Cortex of kidney (tissue), 1 donor: ENCODE results near the gene KLK3.
"Not testable (repeated sequence)": the region's sequence is repeated elsewhere in the genome, so short reads cannot be mapped to it uniquely, and the experiment has no call there.

Experiments used
- DNase-seq: peaks from one replicate; lab custom pipeline; 2025; lab: John Stamatoyannopoulos, UW

Gene KLK3

DNA sequence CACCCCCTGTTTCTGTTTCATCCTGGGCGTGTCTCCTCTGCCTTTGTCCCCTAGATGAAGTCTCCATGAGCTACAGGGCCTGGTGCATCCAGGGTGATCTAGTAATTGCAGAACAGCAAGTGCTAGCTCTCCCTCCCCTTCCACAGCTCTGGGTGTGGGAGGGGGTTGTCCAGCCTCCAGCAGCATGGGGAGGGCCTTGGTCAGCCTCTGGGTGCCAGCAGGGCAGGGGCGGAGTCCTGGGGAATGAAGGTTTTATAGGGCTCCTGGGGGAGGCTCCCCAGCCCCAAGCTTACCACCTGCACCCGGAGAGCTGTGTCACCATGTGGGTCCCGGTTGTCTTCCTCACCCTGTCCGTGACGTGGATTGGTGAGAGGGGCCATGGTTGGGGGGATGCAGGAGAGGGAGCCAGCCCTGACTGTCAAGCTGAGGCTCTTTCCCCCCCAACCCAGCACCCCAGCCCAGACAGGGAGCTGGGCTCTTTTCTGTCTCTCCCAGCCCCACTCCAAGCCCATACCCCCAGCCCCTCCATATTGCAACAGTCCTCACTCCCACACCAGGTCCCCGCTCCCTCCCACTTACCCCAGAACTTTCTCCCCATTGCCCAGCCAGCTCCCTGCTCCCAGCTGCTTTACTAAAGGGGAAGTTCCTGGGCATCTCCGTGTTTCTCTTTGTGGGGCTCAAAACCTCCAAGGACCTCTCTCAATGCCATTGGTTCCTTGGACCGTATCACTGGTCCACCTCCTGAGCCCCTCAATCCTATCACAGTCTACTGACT lies at the start of gene KLK3:
Gene KLK3 (plus strand): TSS at position 280 of the 775 bp plus-strand sequence. CDS start 41 bp downstream, at position 321.
- no peak for DNase-seq

DNA sequence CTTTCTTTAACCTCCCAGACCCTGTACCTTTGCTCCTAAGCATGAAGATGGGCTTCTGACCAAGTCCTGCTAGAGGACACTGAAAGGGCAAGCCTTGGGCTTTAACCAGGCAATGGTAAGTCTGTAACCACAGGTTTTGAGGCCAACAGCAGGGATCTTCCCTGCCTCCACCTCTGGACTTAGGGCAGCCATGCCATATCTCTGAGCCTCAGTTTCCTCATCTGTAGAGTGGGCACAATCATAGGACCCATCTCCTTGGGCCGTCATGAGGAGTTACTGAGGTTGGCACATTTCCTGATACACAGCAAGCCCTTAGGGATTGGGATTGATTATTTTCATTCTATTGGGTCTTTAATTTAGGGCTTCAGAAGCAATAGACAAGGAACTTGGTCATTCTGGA lies 45.9 kb upstream of the KLK3 start:
- DNase-seq = no peak

DNA sequence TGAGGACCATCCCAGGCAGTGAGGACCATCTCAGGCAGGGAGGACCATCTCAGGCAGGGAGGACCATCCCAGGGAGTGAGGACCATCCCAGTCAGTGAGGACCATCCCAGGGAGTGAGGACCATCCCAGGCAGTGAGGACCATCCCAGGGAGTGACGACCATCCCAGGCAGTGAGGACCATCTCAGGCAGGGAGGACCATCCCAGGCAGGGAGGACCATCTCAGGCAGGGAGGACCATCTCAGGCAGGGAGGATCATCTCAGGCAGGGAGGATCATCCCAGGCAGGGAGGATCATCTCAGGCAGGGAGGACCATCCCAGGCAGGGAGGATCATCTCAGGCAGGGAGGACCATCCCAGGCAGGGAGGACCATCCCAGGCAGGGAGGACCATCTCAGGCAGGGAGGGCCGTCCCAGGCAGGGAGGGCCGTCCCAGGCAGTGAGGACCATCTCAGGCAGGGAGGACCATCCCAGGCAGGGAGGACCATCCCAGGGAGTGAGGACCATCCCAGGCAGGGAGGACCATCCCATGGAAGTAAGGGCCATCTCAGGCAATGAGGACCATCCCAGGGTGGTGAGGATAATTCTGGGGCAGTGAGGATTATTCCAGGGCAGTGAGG lies 43.0 kb upstream of the KLK3 start:
- DNase-seq = not testable (repeated sequence)

DNA sequence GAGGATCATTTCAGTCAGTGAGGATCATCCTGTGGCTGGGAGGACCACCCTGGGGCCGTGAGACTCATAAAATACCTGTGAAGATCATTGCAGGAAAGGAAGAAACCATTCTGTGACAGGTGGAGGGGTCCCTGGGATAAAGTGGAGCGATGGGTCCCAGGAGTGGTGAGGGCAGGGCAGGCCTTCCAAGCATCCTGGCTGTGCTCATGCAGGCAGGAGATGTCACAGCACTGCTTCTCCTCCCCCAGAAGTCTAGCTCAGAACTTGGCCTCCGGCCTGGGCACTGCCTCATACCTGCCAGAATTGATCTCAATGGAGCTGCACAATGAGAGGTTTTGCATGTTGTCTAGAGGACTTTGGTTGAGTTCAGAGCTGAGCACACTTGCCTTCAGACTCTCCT lies 42.2 kb upstream of the KLK3 start:
- no peak for DNase-seq

DNA sequence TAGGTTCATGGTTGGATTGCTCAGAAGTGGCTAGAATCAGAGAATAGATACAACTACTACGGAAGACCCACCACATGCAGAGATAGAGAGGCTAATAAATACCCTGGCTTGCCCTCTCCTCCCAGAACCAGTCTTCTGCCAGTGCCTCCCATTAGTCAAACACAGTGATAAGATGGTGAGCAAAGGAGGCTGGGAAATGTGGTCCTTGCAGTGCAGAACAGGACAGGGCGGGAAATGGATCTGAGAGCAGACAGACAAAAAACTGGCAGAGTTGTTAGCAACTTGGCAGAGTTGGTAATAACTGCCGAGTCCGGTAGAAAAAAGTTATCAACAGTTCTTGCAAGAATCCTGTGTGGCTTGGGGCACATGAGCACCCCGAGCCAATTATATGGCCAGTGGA lies 39.8 kb upstream of the KLK3 start:
- no peak for DNase-seq

DNA sequence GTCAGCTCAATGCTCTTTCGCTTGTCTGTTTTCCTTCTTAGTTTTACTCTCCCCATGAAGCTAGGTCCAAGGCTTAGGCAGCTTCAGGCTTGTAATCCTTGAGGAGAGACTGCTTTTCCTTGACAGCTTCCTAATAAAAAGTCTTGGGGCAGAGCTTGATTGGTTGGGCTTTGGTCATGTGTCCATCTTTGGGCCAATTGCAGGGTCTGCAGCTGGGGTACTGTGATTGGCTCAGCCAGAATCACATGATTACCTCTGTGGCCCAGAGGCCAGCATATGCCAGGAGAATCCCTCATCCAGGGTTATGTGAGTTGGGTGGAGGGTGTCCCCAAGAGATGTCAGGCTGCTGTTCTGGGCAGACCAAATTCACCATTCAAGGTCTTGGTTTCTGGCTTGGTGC lies 39.3 kb upstream of the KLK3 start:
- no peak for DNase-seq

DNA sequence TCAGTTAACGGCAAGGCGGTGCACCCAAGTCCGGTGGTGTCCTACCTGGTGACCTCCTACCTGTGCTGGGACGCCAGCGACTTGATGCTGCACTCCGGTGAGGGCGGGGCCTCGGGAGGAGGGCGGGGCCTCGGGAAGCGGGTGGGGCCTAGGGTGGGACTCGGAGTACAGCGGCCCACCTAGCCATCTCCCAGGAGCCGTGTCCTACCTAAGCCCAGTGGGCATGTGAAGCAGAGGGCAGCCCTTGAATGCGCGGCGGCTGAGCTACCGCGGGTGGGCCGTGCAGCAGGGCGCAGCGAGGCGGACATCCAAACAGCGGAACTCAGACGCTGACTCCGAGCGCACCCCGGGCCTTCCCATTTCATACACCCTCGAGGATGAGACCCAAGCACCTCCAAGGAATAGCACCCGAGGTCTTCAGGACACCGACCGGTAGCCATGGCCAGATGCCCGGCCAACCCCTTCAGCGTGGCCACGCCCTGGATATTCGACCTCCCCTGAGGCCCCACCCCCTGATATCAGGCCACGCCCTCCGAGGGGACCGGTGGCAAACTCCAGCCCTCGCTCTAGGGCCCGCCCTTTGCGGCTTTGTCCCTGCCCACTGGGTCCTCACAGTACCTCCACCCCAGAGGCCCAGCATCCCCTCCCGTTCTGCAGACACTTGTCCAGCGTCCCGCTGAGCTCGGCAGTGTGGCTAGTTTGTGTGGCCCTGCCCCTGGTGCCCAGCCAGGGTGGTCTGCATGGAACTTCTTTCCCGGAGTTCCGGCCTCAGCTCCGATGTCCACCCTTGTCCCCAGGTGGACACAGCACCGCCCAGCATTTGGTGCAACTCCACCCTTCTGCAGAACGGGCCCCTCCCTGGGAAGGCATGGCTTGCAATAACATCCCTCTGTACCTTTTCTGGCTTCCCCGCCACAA lies 36.5 kb upstream of the KLK3 start:
- DNase-seq = no peak

DNA sequence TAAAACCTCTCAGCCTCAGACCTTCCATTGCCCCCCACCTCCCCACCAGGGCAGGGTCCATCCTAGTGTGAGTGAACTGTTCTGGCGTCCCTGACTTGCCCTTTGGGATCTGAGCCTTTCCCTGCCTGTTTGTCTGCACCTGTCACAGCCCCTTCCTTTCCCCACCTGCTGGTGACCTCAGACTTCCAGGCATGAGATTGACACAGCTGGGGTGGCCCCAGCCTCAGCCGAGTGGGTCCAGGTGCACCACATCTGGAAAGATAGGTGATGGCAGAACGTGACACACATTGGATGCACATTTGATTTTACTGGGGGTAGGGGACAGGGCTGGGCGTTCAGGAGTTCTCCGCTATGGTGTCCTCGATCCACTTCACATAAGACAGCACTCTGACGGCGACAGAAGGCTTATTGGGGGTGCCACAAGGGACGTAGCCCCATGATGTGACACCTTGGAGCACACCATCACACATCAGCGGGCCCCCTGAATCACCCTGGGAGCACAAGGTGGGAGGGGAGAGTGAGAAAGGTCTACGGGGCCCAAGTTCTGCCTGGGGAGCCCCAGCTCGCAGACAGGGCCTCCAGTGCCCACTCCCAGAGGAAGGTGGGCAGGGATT lies 35.7 kb upstream of the KLK3 start:
- no peak for DNase-seq

DNA sequence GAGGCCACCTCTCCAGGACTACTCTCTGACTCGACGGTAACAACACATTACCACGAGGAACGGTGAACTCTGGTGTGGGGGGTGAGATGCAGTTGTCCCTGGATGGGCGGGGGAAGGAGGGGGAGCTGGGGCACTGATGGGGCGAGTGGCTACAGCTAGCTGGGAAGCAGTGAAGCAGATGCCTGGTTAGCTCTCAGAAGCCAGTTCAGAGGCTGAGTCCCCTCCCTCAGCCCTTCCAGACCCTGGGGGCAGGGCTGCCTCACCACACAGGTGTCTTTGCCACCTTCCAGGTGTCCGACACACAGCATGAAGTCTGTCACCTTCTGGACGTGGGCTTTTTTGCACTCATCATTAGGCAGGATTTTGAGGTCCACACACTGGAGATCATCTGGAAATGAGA lies 35.1 kb upstream of the KLK3 start:
- no peak for DNase-seq

DNA sequence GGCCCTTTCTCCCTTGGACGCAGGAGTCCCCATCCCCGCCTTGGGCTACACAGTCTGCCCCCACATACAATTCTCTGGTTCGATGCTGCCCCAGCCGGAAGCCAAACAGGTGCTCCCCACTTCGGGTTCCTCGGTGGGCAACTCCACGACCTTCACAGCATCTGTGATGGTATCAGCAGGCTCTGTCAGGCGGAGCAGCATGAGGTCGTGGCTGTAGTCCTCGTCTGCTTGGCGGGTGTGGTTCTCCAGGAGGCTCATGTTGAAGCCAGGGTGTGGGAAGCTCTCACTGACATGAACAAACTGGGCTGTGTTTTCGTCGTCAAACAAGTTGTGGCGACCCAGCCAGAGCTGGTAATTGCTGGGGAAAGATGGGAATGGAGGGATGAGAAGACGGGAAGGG lies 34.6 kb upstream of the KLK3 start:
- no peak for DNase-seq

DNA sequence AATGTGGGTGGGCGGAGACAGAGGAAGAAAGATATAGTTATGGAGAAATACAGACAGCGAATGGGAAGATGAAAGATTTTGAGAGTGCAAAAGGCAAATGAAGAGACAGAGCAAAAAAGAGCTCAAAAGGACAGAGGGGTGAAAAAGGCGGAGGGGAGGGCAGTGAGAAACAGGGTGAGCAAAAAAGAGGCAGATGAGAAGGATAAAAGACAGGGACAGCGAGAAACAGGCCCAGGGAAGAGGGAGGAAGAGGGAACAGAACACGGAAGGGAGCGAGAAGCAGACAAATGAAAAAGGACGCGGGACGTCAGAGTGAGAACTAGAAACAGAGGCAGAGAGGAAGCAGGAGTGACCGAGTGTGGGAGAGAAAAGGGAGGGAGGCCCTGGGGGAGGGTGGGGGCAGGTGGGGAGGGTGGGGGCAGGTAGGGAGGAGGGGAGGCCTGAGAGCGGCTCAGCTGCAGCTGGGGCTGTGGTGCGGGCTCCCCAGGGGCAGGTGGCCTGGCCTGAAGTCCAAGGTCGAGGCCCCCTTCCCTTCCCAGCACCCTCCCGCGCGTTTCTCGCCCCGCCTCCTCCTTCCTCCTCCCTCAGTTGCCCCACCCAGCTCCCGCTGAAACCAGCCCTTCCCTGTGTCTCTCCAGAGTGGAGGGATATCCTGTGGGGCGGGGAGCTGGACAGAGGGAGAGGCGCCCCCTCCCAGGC lies 34.0 kb upstream of the KLK3 start:
- no peak for DNase-seq

DNA sequence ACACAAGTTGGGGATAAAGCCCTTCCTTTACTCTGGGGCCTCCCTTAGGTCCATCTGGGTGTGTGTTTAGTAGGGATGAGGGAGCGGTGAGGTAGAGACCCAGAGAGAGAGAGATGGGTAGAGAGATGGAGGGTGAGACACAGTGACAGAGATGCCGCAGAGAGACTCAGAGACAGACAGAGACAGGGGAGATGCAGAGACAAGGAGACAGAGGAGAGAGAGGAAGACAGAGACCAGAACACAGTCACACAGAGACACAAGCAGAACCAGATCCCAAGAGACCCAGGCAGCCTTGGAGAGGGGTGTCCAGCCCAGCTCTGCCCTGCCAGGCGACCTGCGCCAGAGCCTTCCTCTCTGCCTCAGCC lies 33.5 kb upstream of the KLK3 start:
- DNase-seq = no peak

DNA sequence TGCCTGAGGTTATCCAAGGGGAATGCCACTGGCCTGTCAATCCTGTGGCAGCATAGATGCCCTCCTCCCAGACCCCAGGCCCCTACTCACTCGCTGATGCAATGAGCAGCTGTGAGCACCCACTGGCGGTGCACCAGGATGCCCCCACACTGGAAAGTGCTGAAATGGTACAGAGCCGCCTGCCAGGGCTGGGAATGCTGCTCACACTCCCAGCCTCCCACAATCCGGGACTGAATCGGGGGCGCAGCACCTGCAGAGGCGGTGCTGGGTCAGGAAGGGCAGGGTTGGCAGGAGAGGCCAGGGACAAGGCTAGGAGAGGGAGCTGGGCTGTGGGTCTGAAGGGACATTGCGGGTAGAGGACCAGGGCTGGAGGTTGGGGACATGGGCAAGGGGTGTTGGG lies 33.1 kb upstream of the KLK3 start:
- DNase-seq = no peak

DNA sequence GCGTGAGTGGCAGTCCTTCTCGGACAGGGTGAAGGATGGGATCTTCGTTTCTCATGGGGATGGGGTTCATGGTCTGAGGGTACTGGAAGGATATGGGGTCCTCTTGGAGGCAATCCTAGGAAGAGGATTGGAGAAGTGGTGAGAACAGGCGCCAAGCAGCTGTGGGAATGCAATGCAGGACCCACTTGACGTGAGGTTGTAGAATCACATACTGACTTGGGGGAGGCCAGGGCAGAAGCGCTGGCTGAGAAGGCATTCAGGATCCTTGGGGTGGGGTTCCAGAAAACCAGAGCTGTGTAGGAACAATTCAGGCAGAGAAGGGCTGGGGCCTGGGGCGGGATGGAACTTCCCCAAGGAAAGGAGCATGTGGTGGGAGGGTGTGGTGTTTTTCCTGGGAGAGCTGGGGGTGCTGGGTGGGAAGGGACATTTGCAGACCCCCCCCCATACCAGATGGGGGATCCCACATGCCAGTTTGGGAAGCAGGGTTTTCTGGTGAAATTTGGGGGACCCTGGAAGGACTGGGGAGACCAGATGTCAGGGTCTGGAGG lies 32.0 kb upstream of the KLK3 start:
- DNase-seq = no peak

DNA sequence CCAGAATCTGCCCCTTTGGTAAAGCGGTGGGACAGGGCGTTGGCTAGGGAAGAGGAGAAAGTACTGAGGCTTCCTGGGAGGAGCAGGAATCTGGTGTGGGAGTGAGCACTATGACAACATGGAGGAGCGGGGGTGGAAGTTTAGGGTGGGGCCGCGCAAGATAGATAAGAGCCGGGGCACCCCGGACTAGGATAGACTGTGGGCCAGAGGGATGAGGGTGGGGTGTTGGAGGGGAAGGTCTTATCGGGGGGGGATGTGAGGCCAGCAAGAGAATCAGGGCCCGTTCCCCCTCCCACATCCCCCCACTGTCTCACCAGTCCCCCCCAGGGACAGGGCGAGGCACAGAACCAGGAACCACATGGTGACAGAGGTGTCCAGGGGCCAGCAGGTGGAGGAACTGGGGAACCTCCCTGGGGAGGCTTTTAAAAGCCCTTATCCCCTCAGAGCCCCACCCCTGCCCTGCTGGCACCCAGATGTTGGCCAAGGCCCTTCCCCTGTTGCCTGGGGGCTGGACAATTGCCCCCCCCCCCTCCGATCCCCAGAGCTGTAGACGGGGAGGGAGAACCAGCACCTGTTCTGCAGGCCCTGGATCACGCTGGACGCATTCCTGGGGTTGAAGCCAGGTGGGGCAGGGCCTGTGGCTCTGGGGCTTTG lies 31.2 kb upstream of the KLK3 start, which contains the start of gene KLK1:
Gene KLK1 (minus strand): TSS at position 399 of the 654 bp plus-strand sequence. CDS start 39 bp downstream, at position 360.
- no peak for DNase-seq

DNA sequence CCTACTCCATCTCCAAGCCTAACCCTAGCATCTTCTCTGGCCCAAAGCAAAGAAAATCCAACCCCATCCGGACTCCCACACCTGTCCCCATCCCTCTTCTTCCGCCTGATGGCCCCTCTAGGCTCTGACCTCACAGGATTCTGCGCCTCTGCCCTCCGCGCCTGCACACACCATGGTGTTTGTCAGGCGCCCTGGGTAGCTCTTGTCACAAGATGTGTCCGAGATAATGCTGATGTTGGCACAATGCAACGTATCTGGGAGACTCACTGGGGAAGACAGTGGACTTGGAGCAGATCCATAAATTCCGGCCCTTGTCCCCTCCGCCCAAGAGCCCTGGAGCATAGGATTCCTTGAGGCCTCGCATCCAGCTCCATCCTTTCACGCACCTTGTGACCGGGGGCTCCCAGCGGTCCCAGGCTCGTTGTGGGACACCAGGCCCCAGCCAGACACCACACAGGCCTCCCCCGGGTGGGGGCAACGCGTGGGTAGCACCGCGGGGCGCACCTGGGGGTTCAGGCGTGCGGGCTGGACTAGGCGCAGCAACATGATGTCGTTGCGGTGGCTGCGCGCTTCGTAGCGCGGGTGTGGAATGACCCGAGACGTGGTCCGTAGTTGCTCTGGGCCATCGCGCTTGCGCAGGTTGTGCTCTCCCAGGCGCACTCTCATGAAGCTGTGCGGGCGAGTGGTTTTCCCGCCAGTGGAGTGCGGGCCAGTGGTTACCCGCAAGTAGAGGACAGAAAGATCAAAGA lies 28.0 kb upstream of the KLK3 start:
- DNase-seq = no peak

DNA sequence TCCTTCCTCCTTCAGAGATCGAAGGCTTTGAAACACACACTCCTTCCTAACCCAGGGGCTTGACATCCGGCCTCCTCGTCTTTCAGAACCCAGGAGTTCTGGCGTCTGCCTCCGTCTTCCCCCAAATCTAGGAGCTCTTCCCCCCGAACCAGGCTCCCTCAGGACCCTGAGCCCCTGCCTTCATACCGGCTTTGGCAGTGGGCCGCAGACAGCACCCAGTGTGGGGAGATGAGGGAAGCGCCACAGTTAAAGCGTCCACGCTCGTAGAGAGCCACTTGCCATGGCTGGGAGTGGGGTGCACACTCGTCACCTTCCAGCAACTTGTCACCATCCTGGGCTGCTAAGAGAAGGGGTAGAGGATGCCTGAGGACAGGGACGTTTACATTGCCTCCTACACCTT lies 27.2 kb upstream of the KLK3 start:
- DNase-seq = no peak

DNA sequence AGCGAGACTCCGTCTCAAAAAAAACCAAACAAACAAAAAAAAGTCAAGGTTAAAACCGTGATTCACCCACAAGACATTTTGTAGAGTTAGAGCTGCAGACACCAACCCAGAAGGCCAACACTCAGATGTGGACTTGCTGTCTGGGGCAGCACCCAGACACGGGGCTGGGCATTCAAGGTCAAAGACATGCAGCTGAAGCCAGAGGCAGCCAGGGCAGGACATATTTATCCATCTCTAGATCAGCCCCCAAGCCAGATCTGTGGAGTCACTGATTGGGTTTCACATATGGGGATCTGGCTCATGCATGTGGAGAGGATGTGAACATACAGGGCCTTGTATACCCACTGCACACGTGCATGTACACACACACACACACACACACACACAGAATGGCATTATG lies 24.9 kb upstream of the KLK3 start:
- no peak for DNase-seq

DNA sequence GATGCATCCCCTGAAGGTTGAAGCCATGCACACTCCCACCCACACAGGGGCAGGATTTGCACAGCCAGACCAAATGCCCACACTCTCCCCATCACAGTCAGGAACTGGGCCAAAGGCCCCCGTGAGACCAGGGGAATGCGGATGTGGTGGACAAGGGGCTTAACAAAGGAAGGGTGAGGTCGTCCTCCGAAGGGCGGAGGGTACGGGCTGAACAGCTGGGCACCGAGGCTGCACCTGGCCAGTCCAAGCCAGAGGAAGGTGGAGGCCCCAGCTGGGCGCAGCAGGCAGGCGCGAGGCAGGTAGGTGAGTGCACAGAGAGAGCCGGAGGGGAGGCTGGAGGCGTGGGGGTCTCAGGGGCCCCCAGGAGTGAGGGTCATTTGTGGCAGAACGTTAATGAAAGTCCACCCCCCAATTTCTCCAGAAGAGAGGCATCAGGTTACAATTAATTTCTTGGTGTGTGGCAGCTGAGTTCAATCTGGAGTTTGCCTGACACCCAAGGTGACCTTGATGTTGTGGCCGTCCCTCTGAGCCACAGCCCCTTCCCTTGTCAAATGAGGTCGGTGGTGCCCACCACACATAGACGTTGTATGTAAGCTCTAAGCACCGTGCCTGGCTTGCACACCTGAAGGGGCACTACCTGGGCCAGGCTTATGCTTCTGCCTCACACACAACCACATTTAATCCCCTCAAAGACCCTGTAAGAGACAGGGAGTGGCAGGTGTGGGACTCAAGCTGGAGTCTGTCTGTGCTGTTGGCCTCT lies 24.3 kb upstream of the KLK3 start:
- no peak for DNase-seq
